ENCODE results near the gene ZNF544.
"Not testable (repeated sequence)": the region's sequence is repeated elsewhere in the genome, so short reads cannot be mapped to it uniquely, and the experiment has no call there.

The ZNF544 gene

DNA sequence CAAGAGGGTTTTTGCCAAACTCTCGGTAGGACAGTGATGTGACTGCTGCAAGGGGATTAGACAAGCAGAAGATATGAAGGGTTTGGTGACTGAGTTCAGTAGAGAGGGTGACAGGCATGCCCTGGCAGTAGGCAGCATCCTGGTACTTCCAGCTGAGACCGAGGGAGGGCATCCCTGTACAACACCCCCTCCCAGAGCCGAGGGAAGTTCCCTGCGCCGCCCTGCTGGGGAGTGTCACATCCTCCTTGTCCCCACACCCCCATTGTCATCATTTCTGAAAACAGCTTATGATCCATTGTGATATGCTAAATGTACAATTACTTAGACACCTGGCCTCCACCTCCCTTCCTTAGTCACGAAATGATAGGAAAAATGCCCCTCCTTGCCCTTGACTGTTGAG, 14.6 kb downstream of the ZNF544 start:
- in situ Hi-C loops (cut with MboI; ENCODE audit: low pct_unique_long_range_greater_than_20kb, low sequenced_read_pairs, unreplicated experiment) = no loop called here

DNA sequence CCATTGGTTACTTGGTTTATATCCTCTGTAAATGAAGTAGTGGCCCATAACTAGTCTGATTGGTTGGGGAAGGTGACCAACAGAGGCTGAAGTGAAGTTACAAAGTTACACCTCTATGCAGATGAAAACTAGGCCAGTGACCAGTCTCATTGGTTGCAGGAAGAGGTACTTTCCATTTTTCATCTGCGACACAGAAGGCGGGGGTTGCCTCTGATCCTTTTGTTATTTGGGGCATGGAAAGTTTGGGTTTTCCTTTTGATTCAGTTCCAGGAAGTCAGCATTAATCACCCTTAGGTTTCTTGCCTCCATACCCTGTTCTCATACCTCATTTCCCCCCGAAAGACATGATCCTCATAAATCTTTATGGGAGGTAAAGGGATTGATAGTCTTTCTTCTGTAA, 20.2 kb downstream of the ZNF544 start:
- TF ChIP-seq, protein P1, sequence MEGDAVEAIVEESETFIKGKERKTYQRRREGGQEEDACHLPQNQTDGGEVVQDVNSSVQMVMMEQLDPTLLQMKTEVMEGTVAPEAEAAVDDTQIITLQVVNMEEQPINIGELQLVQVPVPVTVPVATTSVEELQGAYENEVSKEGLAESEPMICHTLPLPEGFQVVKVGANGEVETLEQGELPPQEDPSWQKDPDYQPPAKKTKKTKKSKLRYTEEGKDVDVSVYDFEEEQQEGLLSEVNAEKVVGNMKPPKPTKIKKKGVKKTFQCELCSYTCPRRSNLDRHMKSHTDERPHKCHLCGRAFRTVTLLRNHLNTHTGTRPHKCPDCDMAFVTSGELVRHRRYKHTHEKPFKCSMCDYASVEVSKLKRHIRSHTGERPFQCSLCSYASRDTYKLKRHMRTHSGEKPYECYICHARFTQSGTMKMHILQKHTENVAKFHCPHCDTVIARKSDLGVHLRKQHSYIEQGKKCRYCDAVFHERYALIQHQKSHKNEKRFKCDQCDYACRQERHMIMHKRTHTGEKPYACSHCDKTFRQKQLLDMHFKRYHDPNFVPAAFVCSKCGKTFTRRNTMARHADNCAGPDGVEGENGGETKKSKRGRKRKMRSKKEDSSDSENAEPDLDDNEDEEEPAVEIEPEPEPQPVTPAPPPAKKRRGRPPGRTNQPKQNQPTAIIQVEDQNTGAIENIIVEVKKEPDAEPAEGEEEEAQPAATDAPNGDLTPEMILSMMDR (IDR thresholded peaks at IDR 0.05; ENCODE audit: extremely low read depth, insufficient read depth, missing control alignments) = no peak
- in situ Hi-C loops (cut with MboI; ENCODE audit: low pct_unique_long_range_greater_than_20kb, low sequenced_read_pairs, unreplicated experiment) = no loop called here
- DNase-seq (ENCODE audit: low spot score) = no peak

More for the DNA sequence above, 14.6 kb downstream of the ZNF544 start:
- no peak for DNase-seq (ENCODE audit: low spot score)
- TF ChIP-seq, protein P1 (IDR thresholded peaks at IDR 0.05; ENCODE audit: extremely low read depth, insufficient read depth, missing control alignments) = no peak

DNA sequence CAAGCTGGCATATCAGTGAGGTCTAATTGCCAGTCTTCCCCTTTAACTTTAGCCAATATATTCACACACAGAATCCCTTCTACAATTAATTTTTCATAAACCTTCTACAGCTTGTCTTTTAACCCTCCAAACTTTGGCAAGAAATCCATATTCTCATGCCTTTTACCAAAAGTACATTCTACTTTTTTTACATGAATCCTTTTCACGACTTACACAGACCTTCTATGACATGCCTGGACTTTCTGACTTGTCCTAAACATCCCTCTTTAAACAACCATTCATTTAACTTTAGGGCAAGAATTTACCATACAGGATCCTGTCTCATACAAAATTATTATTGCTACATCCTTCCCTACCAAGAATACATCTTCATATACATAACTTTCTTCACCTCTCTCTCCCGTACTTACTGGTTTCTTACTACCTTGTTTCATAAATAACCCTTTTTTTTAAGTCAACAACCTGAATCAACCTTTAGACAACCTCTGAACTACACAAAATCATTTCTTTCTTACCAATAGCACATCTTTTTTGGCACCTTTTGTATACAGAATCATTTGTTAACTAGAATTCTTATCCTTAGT, 23.5 kb downstream of the ZNF544 start:
- no peak for DNase-seq (ENCODE audit: low spot score)
- in situ Hi-C loops (cut with MboI; ENCODE audit: low pct_unique_long_range_greater_than_20kb, low sequenced_read_pairs, unreplicated experiment) = no loop called here
- TF ChIP-seq, protein P1 (IDR thresholded peaks at IDR 0.05; ENCODE audit: extremely low read depth, insufficient read depth, missing control alignments) = no peak

GRCh38 chr19:58258259-58258658, 29.5 kb downstream of the ZNF544 start:
- in situ Hi-C loops (cut with MboI; ENCODE audit: low pct_unique_long_range_greater_than_20kb, low sequenced_read_pairs, unreplicated experiment); DNase-seq (ENCODE audit: low spot score): not testable (repeated sequence)

DNA sequence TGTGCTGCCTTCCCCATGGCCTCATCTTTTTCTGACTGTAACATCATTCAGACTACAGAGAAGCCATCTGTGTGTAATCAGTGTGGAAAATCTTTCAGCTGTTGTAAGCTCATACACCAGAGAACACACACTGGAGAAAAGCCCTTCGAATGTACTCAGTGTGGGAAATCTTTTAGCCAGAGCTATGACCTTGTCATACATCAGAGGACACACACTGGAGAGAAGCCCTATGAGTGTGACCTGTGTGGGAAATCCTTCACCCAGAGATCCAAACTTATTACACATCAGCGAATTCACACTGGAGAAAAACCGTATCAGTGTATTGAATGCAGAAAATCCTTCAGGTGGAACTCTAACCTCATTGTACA, 32.9 kb downstream of the ZNF544 start:
- in situ Hi-C loops (cut with MboI; ENCODE audit: low pct_unique_long_range_greater_than_20kb, low sequenced_read_pairs, unreplicated experiment) = no loop called here
- DNase-seq (ENCODE audit: low spot score) = no peak
- TF ChIP-seq, protein P1 (IDR thresholded peaks at IDR 0.05; ENCODE audit: extremely low read depth, insufficient read depth, missing control alignments) = no peak

DNA sequence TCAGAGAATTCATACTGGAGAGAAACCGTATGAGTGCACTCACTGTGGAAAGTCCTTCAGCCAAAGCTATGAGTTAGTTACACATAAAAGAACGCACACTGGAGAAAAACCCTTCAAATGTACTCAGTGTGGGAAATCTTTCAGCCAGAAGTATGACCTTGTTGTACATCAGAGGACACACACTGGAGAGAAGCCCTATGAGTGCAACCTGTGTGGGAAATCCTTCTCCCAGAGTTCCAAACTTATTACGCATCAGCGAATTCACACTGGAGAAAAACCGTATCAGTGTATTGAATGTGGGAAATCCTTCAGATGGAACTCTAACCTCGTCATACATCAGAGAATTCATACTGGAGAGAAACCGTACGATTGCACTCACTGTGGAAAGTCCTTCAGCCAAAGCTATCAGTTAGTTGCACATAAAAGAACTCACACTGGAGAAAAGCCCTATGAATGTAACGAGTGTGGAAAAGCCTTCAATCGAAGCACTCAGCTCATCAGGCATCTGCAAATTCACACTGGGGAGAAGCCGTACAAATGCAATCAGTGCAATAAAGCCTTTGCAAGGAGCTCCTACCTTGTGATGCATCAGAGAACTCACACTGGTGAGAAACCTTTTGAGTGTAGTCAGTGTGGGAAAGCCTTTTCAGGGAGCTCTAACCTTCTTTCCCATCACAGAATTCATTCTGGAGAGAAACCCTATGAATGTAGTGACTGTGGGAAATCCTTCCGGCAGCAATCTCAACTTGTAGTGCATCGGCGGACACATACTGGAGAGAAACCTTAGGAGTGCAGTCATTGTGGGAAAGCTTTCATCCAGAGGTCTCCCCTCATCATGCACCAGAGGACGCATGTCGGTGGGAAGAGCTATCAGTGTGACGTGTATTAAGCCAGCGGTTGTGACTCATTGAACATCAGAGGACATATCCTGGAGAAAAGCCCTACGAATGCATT, 33.5 kb downstream of the ZNF544 start:
- DNase-seq (ENCODE audit: low spot score) = no peak
- in situ Hi-C loops (cut with MboI; ENCODE audit: low pct_unique_long_range_greater_than_20kb, low sequenced_read_pairs, unreplicated experiment) = no loop called here
- TF ChIP-seq, protein P1 (IDR thresholded peaks at IDR 0.05; ENCODE audit: extremely low read depth, insufficient read depth, missing control alignments) = no peak

DNA sequence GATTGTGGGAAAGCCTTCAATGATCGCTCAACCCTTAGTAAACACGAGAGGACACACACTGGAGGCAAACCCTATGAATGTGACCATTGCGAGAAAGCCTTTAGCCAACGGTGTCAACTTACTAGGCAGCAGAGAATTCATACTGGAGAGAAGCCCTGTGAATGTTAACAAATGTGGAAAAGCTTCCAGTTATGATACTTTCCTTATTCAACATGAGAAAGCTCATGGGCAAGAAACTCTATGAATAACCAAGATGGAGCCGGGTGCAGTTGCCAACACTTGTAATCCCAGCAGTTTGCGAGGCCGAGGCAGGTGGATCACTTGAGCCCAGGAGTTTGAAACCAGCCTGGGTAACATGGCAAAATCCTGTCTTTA, 34.2 kb downstream of the ZNF544 start:
- in situ Hi-C loops (cut with MboI; ENCODE audit: low pct_unique_long_range_greater_than_20kb, low sequenced_read_pairs, unreplicated experiment) = no loop called here
- DNase-seq (ENCODE audit: low spot score) = no peak
- TF ChIP-seq, protein P1 (IDR thresholded peaks at IDR 0.05; ENCODE audit: extremely low read depth, insufficient read depth, missing control alignments) = no peak
